HEK293T (cell line): ENCODE measurements around the gene NPLOC4.
"Not testable (repeated sequence)": the region's sequence is repeated elsewhere in the genome, so short reads cannot be mapped to it uniquely, and the experiment has no call there.

ENCODE experiments used
- BHLHE40 ChIP-seq: fragments of 450-650 bp; IDR thresholded peaks from 2 replicates; pipeline ENCODE4 v1.6.1; 2016; ENCODE audit warnings: mild to moderate bottlenecking, moderate library complexity, borderline replicate concordance
- CTBP1 ChIP-seq: fragments of 450-650 bp; IDR thresholded peaks from 2 replicates; pipeline ENCODE4 v1.6.1; 2016; ENCODE audit warnings: borderline replicate concordance
- FOXM1 ChIP-seq: fragments of 450-650 bp; IDR thresholded peaks from 2 replicates; pipeline ENCODE4 v1.6.1; 2017; ENCODE audit warnings: mild to moderate bottlenecking, borderline replicate concordance
- LEF1 ChIP-seq: fragments of 450-650 bp; IDR thresholded peaks from 2 replicates; pipeline ENCODE4 v1.6.1; 2017; ENCODE audit warnings: mild to moderate bottlenecking, borderline replicate concordance
- SP1 ChIP-seq: fragments of 450-650 bp; IDR thresholded peaks from 2 replicates; pipeline ENCODE4 v1.6.1; 2017

DNA sequence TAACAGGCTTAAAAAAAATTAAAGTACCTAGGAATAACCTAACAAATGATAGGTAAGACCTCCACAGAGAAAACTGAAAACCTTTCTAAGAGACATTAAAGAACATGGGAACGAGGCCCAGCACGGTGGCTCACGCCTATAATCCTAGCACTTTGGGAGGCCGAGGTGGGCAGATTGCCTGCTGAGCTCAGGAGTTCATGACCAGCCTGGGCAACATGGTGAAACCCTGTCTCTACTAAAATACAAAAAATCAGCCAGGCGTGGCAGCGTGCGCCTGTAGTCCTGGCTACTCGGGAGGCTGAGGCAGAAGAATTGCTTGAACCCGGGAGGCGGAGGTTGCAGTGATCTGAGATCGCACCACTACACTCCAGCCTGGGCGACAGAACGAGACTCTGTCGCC lies 52.1 kb downstream of the NPLOC4 start:
- not testable (repeated sequence) for TF ChIP-seq FOXM1, LEF1, BHLHE40, SP1, CTBP1
